PC-9 (cell line): Measurements from ENCODE around the gene SLC12A6. TPM values are rescaled to one million over a fixed set of nuclear protein-coding genes. Genes with fewer than 3 reads are reported as not detected.
"Not testable (repeated sequence)": the region's sequence is repeated elsewhere in the genome, so short reads cannot be mapped to it uniquely, and the experiment has no call there.

ENCODE experiments used
- BruUV-seq: library from RNA; stranded (reverse); fragments of 400-500 nt; replicated peaks from 2 replicates; lab custom pipeline; 2021; lab: Mats Ljungman, UMichigan
- CTCF ChIA-PET: fragments of 300-600 bp; sonication (Branson Sonifier 250); formaldehyde crosslinking; loops from one replicate; lab custom pipeline; 2022; ENCODE audit warnings: antibody characterized with exemption; lab: Charles Lee
- POLR2A ChIA-PET: fragments of 300-600 bp; sonication (Branson Sonifier 250); formaldehyde crosslinking; loops from one replicate; lab custom pipeline; 2022; ENCODE audit warnings: antibody characterized with exemption; ENCODE audit not compliant: unreplicated experiment; lab: Charles Lee
- DNase-seq, 2 experiments: peaks; one replicate each; pipeline versions ENCODE4 v3.0.0 to v3.0.0-alpha.2; 2015 to 2022; ENCODE audit warnings: mixed read lengths in 1 of 2
- H2AFZ ChIP-seq: fragments of 200-600 bp; sonication (generic); 2 replicates; pipeline ENCODE4 v1.8.1; 2017; ENCODE audit warnings: antibody characterized with exemption
- H3F3A ChIP-seq: fragments of 200-600 bp; sonication (generic); 2 replicates; pipeline ENCODE4 v1.8.1; 2017; ENCODE audit warnings: antibody characterized with exemption, mild to moderate bottlenecking, low read depth; ENCODE audit not compliant: insufficient read depth
- H3K27ac ChIP-seq: fragments of 200-600 bp; sonication (generic); 2 replicates; pipeline ENCODE4 v1.6.1; 2016; ENCODE audit warnings: mixed run types
- H3K27me3 ChIP-seq: fragments of 200-600 bp; sonication (generic); 2 replicates; pipeline ENCODE4 v1.6.1; 2016; ENCODE audit warnings: low read depth, mixed run types; ENCODE audit not compliant: insufficient read depth
- H3K36me3 ChIP-seq: fragments of 200-600 bp; sonication (generic); 2 replicates; pipeline ENCODE4 v1.6.1; 2016; ENCODE audit warnings: low read depth, mixed run types
- H3K4me1 ChIP-seq: fragments of 200-600 bp; sonication (generic); replicated peaks from 2 replicates; pipeline ENCODE4 v1.6.1; 2016; ENCODE audit warnings: mixed run types; ENCODE audit not compliant: insufficient read depth
- H3K4me2 ChIP-seq: fragments of 200-600 bp; sonication (generic); 2 replicates; pipeline ENCODE4 v1.6.1; 2017; ENCODE audit warnings: mixed run types
- H3K4me3 ChIP-seq: fragments of 200-600 bp; sonication (generic); 2 replicates; pipeline ENCODE4 v1.6.1; 2016; ENCODE audit warnings: mixed run types
- H3K79me2 ChIP-seq: fragments of 200-600 bp; sonication (generic); 2 replicates; pipeline ENCODE4 v1.6.1; 2017; ENCODE audit warnings: low read depth, mixed run types
- H3K9me2 ChIP-seq: fragments of 200-600 bp; sonication (generic); 2 replicates; pipeline ENCODE4 v1.8.1; 2017; ENCODE audit warnings: mild to moderate bottlenecking; ENCODE audit not compliant: insufficient read depth
- H3K9me3 ChIP-seq: fragments of 200-600 bp; sonication (generic); 2 replicates; pipeline ENCODE4 v1.8.1; 2016; ENCODE audit warnings: low read depth; ENCODE audit not compliant: insufficient read depth
- H4K20me1 ChIP-seq: fragments of 200-600 bp; sonication (generic); 2 replicates; pipeline ENCODE4 v1.8.1; 2017; ENCODE audit not compliant: insufficient read depth
- EZH2 ChIP-seq: fragments of 200-600 bp; sonication (generic); IDR thresholded peaks from 2 replicates; pipeline ENCODE4 v1.8.0; 2017; ENCODE audit warnings: antibody characterized with exemption, low read depth
- intact Hi-C: fragments of 100-400 bp; cut with micrococcal nuclease; formaldehyde crosslinking; loops from one replicate; pipeline ENCODE4 v1.10.0; 2022; ENCODE audit not compliant: unreplicated experiment
- total RNA-seq: library from RNA; stranded (reverse); gene quantifications from 2 replicates; pipeline ENCODE4 v1.2.3, GENCODE V29; 2021
- TF ChIP-seq, protein P1 (sequence below): fragments of 200-600 bp; sonication (generic); conservative IDR thresholded peaks from 2 replicates; pipeline ENCODE4 v1.6.1; 2017; ENCODE audit warnings: mixed run types, antibody characterized with exemption, mild to moderate bottlenecking, moderate library complexity

The SLC12A6 gene
- total RNA-seq, 1 experiment from 2014 or later, result 27.5 TPM

DNA sequence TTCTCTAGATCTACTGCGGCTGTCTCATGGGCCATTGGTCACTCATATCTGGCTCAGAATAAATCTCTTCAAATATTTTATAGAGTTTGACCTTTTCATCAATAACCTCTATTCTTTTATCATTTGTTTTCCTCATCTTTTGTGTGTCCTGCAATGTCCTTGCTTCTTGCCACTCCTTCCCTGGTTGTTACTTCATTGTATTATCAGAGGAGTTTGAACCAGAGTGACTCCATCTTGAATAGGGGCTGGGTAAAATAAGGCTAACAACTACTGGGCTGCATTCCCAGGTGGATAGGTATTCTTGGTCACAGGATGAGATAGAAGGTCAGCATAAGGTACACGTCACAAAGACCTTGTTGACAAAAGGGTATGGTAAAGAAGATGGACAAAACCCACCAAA lies 39.3 kb upstream of the SLC12A6 start:
- intact Hi-C loops, result no loop called here
- H3K9me2 ChIP-seq, result no peaks in the 10 kb centered on the region
- H3K4me2 ChIP-seq, result no peak overlapping the region
- H3F3A ChIP-seq, result no peaks in the 10 kb centered on the region
- H4K20me1 ChIP-seq, result no peaks in the 10 kb centered on the region
- ChIA-PET POLR2A (no interaction called here), CTCF (no interaction called here)
- H2AFZ ChIP-seq, result no peak overlapping the region
- no peaks in the 10 kb centered on the region for H3K27me3 ChIP-seq
- no peaks in the 10 kb centered on the region for H3K79me2 ChIP-seq
- TF ChIP-seq EZH2, result no peak
- TF ChIP-seq, protein P1, sequence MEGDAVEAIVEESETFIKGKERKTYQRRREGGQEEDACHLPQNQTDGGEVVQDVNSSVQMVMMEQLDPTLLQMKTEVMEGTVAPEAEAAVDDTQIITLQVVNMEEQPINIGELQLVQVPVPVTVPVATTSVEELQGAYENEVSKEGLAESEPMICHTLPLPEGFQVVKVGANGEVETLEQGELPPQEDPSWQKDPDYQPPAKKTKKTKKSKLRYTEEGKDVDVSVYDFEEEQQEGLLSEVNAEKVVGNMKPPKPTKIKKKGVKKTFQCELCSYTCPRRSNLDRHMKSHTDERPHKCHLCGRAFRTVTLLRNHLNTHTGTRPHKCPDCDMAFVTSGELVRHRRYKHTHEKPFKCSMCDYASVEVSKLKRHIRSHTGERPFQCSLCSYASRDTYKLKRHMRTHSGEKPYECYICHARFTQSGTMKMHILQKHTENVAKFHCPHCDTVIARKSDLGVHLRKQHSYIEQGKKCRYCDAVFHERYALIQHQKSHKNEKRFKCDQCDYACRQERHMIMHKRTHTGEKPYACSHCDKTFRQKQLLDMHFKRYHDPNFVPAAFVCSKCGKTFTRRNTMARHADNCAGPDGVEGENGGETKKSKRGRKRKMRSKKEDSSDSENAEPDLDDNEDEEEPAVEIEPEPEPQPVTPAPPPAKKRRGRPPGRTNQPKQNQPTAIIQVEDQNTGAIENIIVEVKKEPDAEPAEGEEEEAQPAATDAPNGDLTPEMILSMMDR, result no peak
- H3K9me3 ChIP-seq, result no peaks in the 10 kb centered on the region
- DNase-seq, result no peak
- H3K4me1 ChIP-seq, result no peaks in the 10 kb centered on the region
- no TSS peak for BruUV-seq
- no peak overlapping the region for H3K4me3 ChIP-seq
- no peak overlapping the region for H3K27ac ChIP-seq
- H3K36me3 ChIP-seq, result no peaks in the 10 kb centered on the region

DNA sequence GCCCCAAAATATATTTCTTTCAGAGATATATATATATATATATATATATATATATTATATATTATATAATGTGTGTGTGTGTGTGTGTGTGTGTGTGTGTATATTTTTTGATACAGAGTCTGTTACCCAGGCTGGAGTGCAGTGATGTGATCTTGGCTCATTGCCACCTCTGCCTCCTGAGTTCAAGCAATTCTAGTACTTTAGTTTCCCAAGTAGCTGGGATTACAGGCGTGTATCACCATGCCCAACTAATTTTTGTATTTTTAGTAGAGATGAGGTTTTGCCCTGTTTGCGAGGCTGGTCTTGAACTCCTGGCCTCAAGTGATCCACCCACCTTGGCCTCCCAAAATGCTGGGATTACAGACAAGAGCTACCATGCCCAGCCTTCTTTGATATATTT lies 38.0 kb upstream of the SLC12A6 start:
- H3K4me2 ChIP-seq, POLR2A ChIA-PET, BruUV-seq, H3K9me3 ChIP-seq, H3K4me3 ChIP-seq, H3K4me1 ChIP-seq, H3F3A ChIP-seq, H3K36me3 ChIP-seq, H3K9me2 ChIP-seq, H4K20me1 ChIP-seq, H3K27me3 ChIP-seq, DNase-seq, intact Hi-C loops, CTCF ChIA-PET, H2AFZ ChIP-seq, H3K27ac ChIP-seq, H3K79me2 ChIP-seq: not testable (repeated sequence)

DNA sequence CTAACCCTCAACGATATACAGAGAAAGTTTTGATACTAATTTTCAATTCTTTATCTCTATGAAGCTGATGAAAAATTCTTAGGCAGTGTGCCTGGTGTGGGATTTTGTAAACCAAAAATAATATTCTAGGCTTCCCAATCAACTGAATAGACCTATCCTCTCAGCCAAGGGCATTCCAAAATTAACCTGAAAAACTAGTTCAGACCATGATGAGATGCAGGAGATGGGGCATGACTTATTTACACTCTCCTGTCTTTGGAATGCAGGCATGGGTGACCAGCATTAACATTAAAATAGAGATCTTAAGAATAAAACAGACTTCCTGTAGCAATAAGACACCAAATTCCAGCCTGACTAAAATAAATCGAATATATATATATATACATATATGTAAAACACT lies 37.2 kb upstream of the SLC12A6 start:
- TF ChIP-seq, protein P1, result no peak
- no peak for TF ChIP-seq EZH2
- POLR2A ChIA-PET, result no interaction called here
- H3K27ac ChIP-seq, result no peak overlapping the region
- BruUV-seq, result no TSS peak
- no peaks in the 10 kb centered on the region for H3K4me1 ChIP-seq
- H4K20me1 ChIP-seq, result no peaks in the 10 kb centered on the region
- H3F3A ChIP-seq, result no peaks in the 10 kb centered on the region; the same call in 1 of the 2 replicates
- CTCF ChIA-PET, result no interaction called here
- no peaks in the 10 kb centered on the region for H3K9me2 ChIP-seq
- H3K4me2 ChIP-seq, result no peak overlapping the region
- H3K9me3 ChIP-seq, result no peaks in the 10 kb centered on the region
- no peak overlapping the region for H3K4me3 ChIP-seq
- H2AFZ ChIP-seq, result no peak overlapping the region
- intact Hi-C loops, result no loop called here
- no peaks in the 10 kb centered on the region for H3K36me3 ChIP-seq
- no peaks in the 10 kb centered on the region for H3K27me3 ChIP-seq
- DNase-seq, result peak in 1 of 2 experiments; percentile 55
- H3K79me2 ChIP-seq, result no peaks in the 10 kb centered on the region

DNA sequence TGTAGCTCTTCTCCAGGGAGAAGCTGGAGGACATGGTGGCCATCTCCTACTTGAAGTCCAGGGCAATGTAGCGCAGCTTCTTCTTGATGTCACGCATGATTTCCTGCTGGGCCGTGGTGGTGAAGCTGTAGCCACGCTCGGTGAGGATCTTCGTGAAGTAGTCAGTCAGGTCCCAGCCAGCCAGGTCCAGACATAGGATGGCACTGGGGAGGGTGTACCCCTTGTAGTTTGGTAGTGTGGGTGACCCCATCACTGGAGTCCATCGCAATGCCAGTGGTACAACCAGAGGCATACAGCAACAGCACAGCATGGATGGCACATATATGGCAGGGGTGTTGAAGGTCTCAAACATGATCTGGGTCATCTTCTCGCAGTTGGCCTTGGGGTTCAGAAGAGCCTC lies 36.4 kb upstream of the SLC12A6 start:
- no peak overlapping the region for H2AFZ ChIP-seq
- H3K79me2 ChIP-seq, result no peaks in the 10 kb centered on the region
- H4K20me1 ChIP-seq, result no peaks in the 10 kb centered on the region
- POLR2A ChIA-PET, result no interaction called here
- CTCF ChIA-PET, result no interaction called here
- no peak overlapping the region for H3K4me3 ChIP-seq
- H3K27ac ChIP-seq, result no peak overlapping the region
- no peaks in the 10 kb centered on the region for H3K27me3 ChIP-seq
- H3K9me2 ChIP-seq, result no peaks in the 10 kb centered on the region
- no peak for TF ChIP-seq EZH2
- TF ChIP-seq, protein P1, result no peak
- H3K4me2 ChIP-seq, result no peak overlapping the region
- H3K36me3 ChIP-seq, result no peaks in the 10 kb centered on the region
- intact Hi-C loops, result no loop called here
- H3K9me3 ChIP-seq, result no peaks in the 10 kb centered on the region
- H3F3A ChIP-seq, result no peaks in the 10 kb centered on the region; the same call in 1 of the 2 replicates
- no peaks in the 10 kb centered on the region for H3K4me1 ChIP-seq
- DNase-seq, result no peak
- BruUV-seq, result no TSS peak
